GM19372 (cell line): ENCODE data around the gene ARHGEF10L.

Source experiments
- ATAC-seq: cut with Tn5 transposase; IDR thresholded peaks from one replicate; pipeline ENCODE4 v1.9.1; 2021; ENCODE audit warnings: mild to moderate bottlenecking, low read depth, moderate library complexity; ENCODE audit not compliant: unreplicated experiment

The ARHGEF10L gene

DNA sequence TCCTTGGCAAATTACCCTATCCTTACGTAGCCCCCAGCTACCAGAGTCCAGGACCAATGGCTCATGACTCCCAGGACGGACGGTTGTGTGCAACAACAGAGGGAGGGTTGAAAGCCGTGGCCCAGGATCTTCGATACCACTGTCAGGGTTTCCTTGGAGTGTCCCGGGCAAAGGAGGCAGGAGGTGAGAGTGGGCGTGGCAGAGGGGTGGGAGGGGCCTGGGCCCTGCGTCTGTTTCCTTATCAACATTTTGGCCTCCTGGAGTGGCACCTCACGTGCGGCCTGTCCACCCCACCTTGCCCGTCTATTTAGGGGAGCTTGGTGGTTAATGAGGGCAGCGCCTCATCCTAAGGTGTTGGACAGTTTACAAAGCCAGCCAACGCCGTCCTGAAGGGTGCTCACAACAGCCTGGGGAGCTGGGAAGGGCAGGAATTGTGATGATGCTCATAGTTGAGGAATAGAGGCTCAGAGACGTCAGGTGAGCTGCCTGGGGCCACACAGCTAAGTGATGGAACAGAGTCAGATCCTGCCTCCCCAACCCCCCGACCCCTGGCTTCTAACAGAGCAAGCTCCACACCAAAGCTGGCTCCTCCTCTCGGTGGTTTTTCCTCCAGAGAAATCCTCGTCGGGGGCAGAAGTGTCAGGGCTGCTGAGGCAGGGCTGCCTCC, 17.4 kb upstream of the ARHGEF10L start:
- no peak for ATAC-seq

DNA sequence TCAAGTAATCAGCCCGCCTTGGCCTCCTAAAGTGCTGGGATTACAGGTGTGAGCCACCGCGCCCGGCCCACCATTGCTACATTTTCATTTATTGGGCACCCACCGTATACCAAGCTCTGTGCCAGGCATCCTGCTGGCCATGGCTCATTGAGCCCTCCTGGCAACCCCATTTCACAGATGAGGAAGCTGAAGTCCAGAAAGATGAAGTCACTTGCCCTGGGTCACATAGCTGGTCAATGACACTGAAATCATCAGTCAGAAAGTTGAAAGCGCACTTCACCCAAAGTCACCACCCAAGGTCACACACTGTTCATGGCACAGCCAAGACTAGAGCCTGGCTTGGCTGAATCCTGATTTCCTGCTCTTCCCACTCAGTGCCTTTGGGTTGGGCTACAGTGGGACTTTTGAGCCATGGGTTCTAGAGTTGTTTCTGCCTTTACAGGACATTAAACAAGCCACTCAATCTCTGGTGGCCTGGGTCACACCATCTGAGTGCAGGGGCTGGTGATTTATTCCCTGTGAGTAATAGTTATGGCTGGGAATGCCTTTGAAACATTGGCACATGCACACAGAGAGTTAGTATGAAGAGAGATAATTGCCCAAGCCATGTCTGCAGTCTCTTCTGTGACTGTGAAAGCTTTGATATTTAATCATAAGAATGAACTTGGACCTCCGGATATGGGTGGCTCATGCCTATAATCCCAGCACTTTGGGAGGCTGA, 16.0 kb upstream of the ARHGEF10L start:
- ATAC-seq: no peak

DNA sequence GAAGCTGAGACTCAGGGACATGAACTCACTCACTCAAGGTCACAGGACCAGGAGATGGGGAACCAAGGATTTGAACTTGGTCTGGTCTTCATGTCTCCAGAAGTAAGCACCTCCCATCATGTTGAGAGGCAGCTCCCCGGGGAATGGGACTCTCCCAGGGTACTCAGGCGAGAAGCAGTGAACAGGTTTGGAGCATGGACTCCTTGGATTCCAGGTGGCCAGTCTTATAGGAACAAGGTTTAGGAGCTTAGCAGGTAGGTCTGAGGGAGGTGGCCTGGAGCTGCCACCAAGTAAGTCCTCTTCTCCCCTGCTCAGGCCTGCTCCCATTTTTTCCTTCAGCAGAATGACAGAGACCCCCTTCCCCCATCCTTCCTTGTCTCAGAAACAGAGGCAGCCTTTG, 14.9 kb upstream of the ARHGEF10L start:
- no peak for ATAC-seq

DNA sequence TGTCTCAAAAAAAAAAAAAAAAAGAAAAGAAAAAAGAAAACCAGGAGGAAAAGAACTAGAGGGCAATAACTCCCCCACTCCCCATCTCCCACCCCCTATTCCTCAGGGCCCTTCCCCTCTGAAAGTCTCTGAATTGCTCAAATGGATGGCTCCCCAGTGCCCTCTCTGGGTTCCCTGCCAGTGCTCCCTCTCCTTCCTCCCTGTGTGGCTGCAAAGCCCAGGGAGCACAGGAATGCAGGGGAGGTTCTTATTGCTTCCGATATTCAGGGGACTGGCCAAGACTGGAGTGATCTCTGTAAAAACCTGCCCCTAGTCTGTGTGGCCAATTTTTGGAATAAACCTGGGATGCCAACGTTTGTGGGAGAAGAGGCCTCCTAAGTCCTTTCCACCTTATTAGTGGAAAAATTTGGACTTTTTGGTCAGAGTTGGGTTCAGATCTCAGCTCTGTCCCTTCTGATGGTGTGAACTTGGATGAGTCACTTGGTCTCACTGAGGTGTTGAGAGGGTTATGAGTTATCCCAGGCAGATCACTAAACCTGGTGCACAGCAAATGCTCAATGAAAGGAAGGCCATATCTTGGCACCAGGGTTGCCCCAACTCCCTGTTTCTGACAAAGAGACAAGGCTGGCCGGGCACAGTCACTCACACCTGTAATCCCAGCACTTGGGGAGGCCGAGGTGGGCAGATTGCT, 13.4 kb upstream of the ARHGEF10L start:
- ATAC-seq: no peak

DNA sequence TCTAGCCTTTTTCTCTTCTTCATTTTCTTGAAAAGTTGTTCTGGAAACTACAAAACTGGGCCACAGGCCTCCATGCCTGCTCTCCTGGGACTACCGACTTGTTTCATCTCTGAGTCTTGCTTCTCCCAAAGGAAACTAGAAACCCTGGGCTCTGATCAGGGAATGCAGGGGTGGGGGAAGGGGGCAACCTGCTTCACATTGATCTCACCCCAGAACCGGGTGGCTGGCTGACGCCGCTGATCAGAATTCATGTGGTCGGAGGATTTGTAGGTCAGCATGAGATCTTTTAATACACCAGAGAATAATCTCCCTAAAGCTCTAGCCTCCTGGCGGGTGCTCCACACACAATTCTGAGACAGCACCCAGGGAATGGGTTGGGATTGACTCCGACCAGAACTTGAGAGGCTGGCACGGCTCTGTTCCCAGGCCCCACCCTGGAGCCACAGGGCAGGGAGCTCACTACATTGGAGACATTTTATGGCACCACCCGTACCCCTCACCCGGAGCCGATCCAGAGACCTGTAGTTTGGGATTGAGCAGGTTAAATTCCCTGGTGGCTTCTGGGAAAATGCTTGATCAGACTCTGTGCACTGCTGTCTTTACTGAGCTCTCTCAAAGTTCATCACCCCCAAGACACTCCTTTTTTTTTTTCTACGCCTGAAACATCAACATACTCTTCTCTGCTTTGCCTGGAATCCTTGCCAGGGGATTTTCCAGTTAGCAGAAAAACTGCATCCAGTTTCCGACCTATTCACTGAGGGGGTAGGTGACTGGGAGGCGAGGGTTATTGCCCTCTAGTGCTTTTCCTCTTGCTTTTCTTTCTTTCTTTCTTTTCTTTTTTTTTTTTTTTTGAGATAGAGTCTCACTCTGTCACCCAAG, 12.2 kb upstream of the ARHGEF10L start:
- ATAC-seq: no peak

DNA sequence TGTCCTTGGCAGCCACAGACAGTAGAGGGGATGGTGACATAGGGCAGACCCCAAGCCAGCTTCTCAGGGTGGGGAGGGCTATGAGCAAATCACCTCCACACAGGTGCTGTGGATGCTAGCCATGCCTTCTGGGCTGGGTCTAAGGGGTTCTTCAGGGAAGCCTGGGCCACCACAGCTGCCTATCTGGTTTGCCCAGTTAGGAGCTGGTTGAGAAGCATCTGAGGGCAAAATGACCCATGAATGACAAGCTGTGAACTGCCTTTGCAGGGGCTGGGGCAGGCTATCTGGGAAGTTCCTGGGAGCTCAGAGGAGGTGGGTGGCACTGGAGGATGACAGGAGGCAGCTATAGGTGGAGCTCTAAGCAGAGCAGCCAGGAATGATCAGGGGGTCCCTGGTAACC, 10.1 kb upstream of the ARHGEF10L start:
- no peak for ATAC-seq

DNA sequence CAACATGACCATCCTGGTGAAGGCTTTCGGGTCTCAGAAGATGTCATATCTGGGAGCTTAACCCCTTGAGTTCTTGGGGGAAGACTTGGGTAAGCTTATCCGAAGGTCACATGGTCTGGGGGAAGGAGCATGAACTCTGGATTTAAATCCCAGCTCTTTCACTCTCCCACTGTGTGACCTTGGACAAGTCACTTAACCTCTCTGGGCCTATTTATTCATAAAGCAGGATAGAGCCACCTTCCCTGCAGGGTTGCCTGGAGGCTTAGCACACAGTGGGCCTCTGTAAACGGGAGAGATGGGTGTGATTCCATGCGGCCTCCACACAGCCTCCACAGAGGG, 8.2 kb upstream of the ARHGEF10L start:
- ATAC-seq: no peak

DNA sequence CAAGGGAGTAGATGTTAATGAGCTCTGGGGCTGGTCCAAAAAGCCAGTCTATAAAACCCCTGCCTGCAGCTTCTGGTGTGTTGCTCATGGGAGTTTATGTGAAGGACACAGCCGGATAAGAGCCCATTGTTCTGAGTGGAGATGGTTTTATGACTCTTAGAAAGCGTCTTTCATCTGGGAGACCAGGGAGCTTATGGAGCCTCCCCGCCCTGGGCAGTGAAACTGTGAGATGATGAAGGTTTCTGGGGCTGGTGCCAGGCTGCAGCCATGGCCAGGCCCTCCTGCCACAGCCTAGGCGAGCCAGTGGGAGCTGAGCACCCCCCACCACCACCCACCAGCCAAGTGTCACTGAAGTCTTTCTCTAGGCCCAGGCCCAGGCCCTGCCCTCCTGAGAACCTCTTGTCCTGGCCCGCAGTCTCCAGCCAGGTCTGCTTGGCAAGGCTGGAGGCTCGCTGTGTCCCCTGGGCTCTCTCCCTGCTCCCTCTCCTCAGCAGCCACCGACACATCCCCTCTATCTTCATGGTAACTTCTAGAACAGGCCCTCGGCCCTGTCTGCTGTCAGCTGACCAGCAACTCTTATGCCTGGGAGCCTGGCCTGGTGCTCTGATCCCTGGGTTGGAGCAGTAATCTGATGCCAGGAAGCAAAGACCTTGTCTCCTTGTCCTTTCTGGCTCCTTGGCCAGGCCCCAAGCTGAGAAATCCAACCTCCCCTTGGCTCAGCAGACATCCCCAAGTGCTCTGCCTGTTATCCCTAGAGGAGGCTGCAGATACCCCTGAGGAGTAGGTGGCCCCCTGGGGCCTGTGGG, 7.6 kb upstream of the ARHGEF10L start:
- no peak for ATAC-seq

DNA sequence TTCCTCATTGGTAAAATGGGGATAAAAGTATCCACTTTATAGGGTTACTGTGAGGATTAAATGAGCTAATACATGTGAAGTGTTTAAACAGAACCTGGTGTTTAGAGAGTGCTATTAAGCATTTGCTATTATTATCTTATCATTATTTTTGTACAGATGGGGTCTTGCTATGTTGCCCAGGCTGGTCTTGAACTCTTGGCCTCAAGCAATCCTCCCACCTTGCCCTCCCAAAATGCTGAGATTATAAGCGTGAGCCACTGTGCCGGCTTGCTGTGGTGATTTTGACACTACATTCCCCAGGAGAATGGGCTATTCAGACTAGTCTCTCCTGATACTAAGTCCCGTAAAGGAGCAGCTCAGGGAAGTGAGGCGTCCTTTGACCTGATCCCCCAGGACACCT, 6.3 kb upstream of the ARHGEF10L start:
- no peak for ATAC-seq

DNA sequence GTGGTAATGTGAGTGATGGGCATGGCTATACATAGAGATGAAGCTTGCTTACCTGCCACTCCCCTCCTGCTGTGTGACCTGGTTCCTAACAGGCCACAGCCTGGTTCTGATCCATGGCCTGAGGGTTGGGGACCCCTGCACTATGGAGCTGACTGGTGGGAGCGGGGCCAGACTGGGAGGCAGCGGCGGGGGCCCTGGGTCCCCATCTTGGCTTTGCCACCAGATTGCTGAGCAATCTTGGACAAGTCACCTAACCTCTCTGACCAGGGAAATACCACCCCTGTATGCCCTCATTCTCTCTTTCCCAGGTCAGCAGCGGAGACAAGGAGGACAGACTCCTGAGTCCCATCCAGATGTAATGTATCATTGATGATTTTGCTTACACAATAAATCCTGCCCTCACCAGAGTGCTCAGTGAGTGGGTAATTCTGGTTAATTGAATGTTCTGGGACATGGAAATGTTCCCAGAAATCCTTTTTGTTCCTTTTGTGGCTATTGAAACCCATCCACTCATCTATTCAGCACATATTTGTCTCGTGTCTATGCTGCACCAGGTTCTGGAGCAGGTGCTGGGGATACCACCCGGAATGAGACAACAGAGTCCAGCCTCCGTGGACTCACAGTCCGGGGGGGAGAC, 4.1 kb upstream of the ARHGEF10L start:
- no peak for ATAC-seq

DNA sequence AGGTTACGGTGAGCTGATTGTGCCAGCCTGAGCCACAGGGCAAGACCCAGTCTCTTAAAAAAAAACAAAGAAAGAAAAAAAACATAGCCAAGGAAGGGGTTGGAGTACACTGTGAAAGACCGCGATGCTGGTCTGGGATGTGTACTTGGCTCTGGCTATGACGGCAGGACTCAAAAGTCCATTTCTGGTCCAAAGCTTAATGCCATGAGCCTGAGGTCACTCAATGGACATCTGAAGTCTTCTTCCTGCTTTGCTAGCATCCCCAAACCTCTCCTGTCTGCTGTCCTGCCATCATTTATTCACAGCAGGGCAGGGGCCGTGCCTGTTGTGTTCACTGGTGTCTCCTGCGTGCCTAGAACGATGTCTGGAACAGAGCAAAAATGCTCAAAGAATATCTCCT, 1.5 kb upstream of the ARHGEF10L start:
- ATAC-seq: no peak

DNA sequence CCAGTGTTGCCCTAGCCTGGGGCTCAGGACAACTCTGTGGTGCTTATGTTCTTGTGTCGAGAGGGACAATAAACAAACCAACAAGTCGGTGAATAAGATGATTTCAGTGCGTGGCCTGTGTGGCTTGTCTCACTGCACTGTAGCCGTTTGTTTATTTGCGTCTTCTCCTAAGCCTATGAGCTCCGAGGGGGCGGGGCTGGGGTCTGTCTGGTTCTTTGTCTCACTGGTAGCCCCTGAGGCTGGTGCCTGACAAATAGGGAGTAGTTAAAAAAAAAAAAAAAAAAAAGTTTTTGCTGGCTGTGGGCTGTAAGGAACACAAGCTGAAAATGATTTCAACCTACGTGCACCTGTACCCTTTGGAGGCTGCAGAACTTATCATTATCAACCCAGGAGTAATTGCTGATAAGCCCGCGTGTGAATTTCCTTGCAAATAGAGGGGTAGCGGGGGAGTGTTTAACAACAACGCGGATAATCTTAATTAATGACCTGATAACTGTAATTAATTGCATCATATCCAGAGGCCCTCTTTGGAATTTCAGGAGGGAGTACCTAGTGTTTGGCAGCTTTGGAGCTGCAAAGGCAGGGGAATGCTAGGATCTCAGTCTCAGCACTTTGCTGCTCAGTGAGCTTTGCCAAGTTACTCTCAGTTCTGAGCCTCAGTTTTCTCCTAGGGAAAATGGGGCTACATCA, 925 bp upstream of the ARHGEF10L start:
- no peak for ATAC-seq

DNA sequence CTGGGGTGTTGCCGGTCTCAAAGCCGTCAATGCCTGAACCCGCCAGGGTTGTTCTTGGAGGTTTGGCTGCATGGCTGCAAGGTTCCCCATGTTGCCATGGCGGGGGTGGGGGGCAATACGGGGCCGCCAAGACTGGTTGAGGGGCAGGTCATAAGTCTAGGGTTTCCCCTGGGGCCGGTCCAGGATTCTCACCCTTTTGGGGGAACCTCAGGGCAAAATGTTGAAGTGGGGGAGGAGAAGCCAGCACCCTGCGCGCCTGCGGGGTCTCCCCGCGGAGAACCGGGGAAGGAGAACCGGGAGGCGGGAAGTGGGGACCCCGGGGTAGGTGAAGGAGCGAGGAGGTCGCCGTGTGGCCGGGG, 401 bp upstream of the ARHGEF10L start:
- no peak for ATAC-seq

DNA sequence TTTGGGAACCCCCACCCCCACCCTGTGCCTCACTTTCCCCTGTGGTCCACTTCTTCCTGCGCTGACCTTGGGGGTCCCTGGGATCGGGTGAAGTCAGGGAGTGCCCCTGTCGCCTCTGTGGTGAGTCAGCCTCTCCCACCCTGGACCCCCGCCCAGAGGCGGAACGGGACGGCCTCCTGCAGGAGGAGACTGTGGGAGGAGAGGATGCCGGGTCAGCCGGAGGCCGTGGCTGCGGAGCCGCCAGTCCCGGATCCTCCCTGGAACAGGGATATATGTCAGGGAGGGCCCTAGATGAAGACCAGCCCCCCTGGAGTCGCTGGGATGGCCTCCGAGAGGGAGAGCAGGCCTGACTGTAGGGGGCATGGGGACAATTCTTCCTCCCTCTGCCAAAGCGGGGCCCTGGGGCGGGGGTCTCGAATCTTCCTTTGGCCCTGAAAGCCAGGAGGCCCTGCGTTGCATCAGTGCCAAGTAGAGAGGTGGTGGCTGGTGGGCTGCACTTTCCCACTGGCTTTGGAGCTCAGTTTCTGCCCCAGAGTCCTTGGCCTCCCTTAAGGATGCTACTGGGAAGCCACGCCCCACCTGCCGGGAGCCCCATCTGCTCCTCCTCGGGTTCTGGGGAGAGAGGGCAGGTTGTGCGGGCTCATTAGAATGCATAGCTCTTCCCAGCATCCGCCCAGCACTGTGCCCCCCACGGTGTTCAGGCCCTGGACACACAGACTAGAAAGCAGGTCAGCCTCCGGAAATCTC, 930 bp downstream of the ARHGEF10L start:
- ATAC-seq: no peak

DNA sequence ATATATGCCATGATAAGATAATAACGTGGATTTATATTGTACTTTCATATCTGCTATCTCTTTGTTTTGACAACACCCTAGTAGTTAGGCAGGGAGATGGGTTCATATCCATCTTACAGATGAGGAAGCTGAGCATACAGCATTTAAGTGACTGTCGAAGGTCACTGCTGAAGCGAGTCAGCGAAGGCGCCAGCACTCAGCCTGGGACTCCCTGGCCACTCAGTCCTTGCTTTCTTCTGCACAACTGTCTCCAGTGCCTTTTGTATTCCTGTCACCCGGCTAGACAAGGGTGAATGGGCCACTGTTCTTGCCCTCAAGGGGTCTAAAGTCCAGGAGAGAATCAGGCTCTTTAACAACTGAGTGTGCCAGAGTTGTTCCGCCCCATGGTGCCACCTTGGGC, 3.1 kb downstream of the ARHGEF10L start:
- ATAC-seq: no peak

DNA sequence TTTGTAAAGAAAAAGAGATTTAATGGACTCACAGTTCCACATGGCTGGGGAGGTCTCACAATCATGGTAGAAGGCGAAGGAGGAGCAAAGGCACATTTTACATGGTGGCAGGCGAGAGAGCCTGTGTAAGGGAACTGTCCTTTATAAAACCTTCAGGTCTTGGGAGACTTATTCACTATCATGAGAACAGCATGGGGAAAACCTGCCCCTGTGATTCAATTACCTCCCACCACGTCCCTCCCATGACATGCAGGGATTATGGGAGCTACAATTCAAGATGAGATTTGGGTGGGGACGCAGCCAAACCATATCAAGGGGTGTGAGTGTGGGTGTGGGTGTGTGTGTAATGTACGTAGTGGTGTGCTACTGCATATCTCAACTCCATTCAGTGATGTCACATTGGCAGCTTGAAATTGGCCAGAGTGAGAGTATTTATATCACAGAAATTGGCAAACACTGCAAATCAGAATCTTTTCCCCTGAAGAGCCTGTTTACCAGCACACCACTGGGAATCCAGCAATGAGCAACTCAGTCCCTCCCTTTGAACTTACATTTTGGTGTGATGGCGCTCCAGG, 5.4 kb downstream of the ARHGEF10L start:
- ATAC-seq: no peak

DNA sequence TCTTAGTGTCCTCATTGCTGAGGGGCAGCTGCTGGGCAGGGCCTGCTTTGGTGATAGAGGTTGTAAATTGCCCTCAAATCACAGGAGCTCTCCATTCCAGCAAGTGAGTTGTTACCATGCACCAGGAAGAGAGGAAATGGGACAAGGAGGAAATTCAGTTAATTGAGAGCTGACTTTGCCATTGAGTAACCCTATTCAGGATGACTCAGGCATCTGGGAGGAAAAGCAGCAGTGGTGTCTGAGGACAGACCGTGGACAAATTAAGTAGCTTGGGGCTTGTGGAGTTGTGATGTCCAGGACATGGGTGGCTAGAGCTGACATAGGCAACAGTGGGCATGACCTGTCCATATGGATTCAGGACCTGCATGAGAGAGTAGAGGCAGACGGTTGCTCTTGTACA, 5.9 kb downstream of the ARHGEF10L start:
- no peak for ATAC-seq
